Anterior cingulate cortex (tissue), 58 donors: ENCODE data around the gene TNFRSF9.
A peak's percentile ranks its signal among the peaks of the same experiment; 100 is the strongest.
"Not testable (repeated sequence)": the region's sequence is repeated elsewhere in the genome, so short reads cannot be mapped to it uniquely, and the experiment has no call there.

Experiments used
- DNase-seq, 58 donors: peaks; one replicate each; lab custom pipeline; 2025; lab: John Stamatoyannopoulos, UW

Gene TNFRSF9

DNA sequence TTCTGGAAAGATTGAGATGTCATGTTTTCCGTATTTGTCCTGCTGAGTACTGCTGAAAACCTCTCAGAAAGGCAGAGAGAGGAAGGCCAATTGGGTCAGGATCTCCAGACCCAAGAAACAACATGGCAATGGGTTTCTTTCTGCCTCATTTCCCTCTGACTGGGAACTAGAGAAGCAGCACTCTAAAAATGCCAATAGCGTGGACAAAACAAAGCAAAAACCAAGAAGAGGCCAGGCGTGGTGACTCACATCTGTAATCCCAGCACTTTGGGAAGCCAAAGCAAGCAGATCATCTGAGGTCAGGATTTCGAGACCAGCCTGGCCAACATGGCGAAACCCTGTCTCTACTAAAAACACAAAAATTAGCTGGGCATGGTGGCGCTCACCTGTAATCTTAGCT, 18.3 kb downstream of the TNFRSF9 start:
- no peak for DNase-seq

DNA sequence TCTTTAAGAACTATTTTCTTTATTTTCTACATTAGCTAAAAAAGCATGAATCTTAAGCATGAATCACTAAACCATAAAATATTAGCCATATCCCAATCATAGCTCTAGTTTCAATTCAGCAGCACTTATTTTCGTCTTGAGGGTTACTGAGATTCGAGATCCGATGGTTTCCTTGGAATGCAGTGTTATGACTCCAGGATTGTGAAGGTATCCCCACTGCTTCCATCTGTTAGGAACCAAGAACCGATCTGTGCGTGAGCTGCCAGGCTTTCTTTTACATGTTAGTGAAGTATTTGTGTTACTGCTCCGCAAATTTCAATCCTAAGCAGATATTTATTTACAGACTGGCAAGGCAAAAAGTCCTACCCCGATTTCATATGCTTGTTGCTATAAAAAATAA, 18.8 kb downstream of the TNFRSF9 start:
- no peak for DNase-seq

DNA sequence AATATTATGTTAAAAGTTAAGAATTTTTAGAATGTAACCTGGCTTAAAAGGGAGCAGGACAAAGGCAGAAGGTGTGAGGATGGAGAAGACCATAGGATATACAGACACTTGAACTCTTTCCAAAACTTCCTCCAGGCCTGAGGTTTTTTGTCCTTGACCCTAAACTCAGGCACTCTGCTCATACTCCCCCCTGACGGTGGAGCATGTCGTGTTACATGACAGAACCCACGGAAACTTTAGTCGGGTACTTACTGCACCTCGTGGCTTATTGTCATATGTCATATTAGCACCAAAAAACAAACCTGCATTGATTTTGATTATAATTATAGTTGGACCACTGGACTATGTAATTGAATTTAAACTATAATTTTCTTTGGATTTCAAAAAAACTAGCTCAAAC, 20.8 kb downstream of the TNFRSF9 start:
- DNase-seq, result no peak

DNA sequence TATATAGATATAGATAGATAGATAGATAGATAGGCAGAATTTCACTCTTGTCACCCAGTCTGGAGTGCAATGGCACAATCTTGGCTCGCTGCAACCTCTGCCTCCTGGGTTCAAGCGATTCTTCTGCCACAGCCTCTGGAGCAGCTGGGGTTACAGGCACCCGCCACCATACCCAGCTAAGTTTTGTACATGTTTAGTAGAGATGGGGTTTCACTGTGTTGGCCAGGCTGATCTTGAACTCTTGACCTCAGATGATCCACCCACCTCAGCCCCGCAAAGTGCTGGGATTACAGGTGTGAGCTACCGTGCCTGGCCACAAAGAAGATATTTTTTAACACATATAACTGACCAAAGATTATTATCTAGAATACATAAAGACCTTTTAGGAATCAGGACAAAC, 22.7 kb downstream of the TNFRSF9 start:
- DNase-seq, result not testable (repeated sequence)

DNA sequence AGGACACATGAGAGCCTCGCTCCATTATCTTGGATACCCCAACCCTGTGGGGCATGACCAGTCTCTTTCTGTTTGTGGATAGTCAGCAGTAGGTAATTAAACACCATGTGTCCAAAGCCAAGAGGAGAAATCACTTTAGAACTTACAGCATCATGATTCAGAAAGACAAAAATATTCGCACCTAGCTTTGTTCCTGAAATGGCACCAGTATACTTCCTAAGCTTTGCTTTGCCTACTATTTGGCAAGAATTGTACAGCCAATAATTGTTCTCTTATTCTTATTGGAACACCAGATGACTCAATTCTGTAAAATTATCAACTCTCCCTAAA, 24.2 kb downstream of the TNFRSF9 start:
- DNase-seq, result no peak

DNA sequence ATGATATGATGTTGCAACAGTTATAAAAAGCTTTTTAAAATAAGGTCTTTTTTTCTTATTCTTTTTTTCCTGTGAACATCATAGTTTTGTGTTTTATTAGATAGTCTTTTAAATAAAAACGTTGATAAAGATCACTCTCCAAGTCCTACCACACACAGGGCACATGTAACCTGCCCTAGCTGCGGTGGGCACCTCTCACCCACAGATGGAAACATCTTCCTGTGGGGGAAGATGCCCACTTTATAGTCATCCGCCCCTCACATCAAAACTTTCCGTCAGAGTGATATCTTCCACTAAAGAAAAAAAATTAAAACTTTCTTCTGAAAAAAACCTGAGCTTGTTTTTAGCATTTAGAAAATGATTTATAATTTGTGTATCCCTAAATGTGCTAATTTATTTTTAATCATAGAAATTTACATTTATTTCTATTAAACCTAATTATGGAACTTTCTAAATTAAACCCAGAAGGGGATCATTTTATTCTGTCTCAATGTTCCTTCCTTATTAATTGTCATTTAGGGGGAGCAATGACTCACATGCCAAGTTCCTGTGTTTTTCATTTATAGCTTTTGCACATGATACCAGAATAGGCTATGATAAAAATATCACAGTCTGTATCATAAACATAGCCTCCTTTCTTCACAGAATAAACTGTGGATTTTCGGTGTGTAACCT, 24.7 kb downstream of the TNFRSF9 start:
- DNase-seq, result no peak

DNA sequence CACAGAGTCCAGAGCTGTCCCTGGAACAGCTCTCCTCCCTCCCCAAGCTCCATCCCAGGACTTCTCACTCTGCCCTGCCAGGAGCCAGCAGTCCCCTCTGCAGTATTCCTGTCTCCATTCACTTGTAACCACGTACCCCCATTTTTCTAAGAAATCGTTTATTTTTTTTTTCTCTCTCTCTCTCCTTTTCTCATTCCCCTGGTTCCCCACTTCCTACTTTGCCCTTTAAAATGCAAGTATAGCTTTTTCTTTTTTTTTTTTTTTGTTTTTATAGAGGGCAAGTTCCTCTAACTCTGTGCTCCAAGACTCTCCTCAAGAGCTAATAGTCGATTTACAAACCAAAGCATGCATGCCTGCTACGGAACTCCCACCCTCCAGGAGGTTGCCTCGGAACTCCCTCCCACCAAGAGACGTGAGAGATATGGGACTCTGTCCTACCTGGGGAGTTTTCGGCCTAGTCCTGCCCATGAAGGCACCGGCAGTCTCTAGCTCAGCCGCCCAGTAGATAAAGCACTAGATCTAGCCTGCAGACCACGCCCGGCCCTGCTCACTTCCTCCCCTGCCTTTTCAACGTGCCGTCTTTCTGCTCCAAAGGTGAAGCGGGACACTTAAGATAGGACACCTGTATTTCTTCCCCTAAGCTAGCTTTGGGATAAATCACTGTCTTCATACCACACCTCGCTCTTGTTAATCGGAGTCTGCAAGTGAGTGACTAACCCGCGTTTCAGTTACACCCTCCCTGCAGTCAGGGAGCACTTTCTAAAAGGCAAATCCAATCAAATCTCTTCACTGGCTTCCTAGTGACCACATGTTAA, 27.7 kb downstream of the TNFRSF9 start:
- no peak for DNase-seq

DNA sequence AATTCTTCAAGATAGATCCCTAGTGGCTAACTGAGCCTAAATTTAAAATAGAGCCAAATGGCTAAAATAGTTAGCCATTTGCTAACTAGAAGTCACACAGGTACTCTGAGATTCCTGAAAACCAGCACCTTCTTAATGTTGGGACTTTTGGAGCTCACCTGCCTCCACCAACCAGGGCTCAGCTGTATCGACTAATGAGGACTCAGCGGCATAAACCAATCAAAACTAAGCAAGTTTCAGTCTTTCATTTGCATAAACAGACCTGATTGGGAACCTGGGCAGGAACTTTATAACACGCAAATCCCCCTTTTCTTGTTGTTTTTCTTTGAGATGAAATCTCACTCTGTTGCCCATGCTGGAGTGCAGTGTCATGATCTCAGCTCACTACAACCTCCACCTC, 28.5 kb downstream of the TNFRSF9 start:
- no peak for DNase-seq

DNA sequence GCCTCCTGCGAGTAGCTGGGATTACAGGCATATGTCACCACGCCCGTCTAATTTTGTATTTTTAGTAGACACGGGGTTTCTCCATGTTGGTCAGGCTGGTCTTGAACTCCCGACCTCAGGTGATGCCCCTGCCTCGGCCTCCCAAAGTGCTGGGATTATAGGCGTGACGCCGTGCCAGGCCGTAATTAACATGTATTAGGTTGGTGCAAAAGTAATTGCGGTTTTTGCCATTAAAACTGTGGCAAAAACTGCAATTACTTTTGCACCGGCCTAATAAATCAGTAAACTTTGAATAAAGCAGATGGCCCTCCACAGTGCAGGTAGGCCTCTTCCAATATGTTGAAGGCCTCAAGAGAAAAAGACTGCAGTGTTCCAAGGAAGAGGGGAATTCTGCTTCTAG, 35.4 kb downstream of the TNFRSF9 start:
- DNase-seq, result no peak

DNA sequence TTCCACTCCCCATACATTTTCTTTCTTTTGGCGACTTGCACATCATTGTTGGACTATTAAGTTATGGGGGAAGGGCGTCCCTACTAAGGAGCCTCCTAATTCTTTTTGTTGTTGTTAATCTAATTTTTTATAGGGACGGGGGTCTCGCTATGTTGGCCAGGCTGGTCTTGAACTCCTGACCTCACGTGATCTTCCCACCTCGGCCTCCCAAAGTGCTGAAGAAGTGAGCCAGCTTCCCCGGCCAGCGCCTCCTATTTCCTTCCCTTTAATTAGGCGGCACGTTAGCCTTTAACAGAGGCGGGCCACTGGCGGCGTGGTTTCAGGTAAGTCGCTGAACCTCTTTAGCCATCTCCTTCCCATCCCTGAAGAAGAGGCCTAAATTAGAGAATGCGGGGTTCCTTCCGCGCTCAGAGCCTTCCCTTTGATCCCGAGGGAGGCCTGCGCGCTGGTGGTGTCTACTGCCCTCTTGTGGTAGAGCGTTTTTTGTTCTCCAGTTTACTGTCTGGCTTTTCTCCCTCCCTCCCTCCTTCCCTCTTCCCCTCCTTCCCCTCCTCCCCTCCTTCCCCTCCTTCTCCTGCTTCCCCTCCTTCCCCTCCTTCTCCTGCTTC, 38.1 kb downstream of the TNFRSF9 start:
- DNase-seq, result peak in 50 of 58 donors; percentile 1 to 68 (median 26)

DNA sequence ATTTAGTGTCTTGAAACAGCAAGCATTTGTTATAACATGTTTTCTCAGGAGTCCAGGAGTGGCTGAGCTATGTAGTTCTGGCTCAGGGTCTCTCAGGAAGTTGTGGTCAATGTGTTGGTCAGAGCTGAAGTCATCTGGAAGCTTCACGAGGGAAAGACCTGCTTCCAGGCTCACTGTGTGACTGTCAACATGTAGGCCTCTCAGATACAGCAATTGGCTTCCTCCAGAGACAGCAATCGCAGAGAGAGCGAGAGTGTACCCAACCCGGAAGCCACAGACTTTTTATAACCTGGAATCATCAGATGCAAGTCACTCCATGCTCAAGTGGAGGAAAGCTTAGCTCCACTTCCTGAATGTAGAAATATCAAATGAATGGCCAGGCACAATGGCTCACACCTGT, 40.9 kb downstream of the TNFRSF9 start:
- DNase-seq, result no peak

DNA sequence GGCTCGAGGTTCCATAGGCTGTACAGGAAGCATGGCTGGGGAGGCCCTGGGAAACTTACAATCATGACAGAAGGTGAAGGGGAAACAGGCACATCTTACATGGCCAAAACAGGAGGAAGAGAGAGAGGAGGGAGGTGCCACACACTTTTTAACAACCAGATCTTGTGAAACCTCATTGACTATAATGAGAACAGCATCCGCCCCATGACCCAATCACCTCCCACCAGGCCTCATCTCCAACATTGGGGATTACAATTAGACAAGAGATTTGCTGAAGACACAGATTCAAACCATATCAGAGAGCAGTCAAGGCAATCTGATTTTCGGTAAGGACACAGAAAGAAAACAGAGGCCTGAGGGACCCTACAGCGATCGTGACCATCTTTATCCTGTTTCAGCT, 41.7 kb downstream of the TNFRSF9 start:
- DNase-seq, result no peak

DNA sequence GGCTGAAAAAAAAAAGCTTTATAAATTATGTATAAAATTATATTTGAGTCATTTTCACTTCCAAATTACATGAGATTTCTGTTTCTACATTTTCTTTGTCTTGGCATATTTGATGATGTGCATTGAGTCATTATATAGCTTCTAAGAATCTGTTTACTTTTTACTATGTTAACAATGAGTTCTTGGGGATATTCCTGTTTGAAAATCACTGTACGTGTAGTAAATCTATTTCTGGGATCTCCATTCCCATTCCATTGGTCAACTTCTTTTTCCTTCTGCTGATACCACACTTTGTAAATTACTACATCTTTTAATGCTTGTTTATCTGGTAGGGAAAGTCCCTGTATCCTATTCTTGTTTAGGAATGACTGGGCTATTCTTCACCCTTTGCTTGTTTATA, 43.6 kb downstream of the TNFRSF9 start:
- DNase-seq, result no peak

DNA sequence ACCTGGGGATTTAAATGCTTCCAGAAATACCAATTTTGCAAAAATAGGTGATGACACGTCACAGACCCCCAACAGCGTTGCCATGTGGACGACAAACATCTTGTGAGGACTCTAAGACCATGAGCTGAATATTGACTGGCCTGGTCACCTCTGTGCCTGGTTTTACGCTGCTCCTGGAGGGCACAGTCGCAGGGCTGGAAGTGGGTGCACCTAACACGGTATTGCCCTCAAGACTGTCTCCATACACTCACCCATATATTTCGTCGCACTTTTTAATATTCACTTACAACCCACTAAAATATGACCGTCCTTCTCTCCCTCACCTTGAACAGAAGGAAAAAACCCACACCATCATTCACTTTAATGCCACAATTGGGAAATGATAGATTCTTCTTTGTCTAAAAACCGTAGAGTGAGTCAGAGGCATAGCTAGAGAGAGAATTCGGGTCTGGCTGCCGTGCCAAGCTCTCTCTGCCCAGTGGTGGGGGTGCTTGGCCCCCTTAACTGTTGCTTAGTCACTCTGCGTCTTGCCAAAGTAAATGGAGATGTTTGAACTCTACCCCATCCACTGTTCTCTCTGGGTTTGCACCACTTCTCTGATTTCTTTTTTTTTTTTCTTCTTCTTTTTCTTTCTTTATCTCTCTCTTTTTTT, 47.0 kb downstream of the TNFRSF9 start:
- DNase-seq, result peak in 2 of 58 donors; percentile 22 to 39

DNA sequence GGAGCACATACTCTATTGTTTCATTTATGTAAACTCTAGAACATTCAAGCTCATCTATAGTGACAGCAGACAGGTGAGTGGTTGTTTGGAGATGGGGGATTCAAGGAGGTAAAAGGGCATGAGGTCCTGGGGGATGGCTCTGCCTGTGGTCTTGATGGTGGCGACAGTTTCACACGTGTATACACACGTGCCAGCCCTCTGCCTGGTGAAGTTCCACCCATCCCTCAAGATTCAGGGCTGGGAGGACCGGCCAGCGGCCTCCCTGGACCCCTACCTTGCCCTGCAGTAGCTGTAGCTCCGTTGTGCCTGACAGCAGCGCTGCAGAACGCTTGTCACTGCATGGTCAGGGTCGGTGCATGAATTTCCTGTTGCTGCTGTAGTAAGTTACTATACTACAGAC, 48.8 kb downstream of the TNFRSF9 start:
- DNase-seq, result no peak

DNA sequence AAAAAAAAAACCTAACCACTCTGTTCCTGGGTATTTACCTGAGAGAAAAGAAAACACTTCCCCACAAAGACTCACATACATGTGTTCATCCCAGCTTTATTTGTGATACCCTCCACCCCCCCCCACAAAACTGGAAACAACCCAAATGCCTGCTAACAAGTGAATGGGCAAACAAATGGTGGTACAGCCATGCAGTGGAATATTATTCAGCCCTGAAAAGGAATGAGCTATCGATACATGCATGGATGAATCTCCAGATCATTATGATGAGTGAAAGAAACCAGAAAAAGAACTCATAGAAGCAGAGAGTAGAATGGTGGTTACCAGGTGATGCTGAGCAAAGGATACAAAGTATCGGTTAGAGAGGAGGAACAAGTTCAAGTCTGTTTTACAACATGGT, 49.8 kb downstream of the TNFRSF9 start:
- no peak for DNase-seq

DNA sequence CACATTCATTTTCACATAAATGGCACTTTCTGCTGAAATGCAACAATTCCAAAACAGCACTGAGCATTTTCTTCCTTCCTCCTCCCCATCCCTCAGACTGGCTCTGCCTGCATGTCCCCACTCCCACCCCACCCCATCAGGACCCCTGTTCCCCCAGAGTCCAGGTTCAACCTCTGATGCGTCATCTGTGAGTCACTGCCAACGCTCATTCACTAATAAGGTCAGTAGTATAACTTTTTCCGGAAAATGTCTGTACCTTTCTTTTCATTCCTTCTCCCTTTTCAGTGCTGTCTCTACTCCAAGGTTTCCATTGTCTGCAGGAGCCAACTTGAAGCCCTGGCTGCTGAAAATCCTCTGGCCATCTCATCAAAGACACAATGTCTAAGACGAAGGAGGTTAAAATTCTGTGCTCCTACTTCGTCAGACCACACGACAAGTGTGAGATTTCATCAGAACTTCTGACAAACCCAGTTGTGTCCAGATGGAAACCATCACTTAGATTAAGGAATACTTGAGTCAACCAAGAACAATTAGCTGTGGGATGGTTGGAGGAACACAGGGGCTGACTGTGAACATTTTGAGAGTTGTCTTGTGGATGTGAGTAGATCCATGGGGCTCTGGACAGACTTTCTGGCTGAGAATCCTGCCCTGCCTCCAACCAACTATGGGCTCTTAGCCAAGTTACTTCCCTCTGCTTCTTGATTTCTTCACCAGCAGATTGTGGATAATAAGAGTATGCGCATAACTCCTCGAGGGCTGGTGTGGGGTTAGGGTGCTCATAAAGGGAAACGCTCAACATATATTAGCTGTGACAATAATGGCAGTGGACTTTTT, 52.2 kb downstream of the TNFRSF9 start:
- DNase-seq, result no peak

DNA sequence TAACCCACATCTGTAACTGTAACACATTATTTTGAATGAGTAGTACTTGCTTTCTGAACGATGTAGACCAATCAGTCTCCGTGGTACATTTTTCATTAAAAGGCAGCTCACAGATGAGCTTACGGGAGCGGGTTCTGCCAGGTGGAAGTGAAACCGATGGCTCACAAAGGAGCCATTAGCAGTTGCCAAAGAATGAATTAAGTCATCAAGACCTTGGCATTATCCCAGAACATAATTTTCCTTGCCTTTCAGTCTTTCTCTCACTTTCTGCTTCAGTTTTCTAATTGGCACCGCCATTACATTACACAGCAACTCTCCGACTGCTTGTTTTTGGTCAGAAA, 54.3 kb downstream of the TNFRSF9 start:
- peak in 6 of 58 donors; percentile 2 to 52 (median 6) for DNase-seq

DNA sequence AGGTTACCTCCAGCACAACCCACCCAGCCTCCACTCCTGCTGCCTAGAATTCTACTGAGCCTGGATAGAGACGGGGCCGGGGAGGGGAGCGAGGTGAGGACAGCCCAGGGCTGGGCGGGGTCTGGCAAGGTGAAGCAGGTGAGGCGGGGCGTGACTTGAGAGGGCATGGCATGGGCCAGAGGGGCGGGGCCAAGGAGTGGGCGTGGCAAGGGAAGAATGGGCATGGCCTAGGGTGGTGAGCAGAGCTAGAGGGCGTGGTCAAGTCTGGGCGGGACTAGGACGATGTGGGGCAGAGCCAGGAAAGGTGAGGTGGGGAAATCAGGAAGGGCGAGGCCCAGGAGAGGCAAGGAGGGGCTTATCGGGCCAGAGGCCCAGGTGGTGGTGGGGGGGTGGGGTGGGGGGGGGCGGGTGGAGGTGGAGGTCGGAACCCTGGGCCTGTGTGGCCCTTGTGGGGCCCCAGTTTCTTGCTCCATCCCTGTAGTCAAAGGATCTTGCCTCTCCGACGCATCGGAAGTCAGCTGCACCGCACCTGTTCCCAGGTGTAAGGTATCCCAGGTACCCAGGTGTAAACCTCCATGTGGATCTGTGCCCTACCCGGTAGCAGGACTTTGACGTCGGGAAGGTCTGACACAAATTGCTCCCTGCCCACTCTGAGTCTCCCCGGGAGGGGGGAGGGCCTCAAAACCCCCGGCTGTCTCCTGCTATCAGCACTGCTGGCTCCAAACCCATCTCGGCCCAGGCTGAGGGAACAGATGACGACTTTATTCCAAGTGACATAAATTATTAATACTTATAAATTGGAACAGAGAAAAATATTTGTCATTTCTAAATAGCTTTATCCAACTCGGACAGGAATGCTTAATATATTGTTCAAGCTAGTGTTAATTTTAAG, 54.9 kb downstream of the TNFRSF9 start:
- peak in 1 of 58 donors; percentile 4 for DNase-seq

DNA sequence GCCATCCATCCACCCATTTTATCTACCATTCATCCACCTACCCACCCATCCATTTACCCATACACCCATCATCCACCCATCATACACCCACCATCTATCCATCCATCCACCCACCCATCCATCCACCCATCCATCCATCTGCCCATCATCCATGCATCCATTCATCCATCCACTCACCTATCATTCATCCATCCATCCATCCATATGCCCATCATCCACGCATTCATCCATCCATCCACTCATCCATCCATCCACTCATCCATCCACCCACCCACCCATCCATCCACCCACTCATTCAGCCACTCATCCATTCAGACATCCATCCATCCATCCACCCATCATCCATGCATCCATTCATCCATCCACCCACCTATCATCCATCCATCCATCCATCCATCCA, 55.9 kb downstream of the TNFRSF9 start:
- DNase-seq, result no peak
